Activated CD4-positive, alpha-beta memory T cell treated with anti-CD3 and anti-CD28 coated beads, Interleukin-2, amount 10 ng/mL, durations not matched to agents 7 days and 5 days (primary cell): ENCODE measurements around the gene SHBG. TPM values are rescaled to one million over a fixed set of nuclear protein-coding genes. Genes with fewer than 3 reads are reported as not detected.

Experiments
- CTCF ChIA-PET: fragments of 350-600 bp; sonication (Branson Sonifier 250); formaldehyde crosslinking; loops from one replicate; lab custom pipeline; 2021; ENCODE audit warnings: antibody characterized with exemption, inconsistent platforms; lab: Charles Lee
- POLR2A ChIA-PET: fragments of 350-600 bp; sonication (Branson Sonifier 250); formaldehyde crosslinking; loops from one replicate; lab custom pipeline; 2021; ENCODE audit warnings: antibody characterized with exemption; lab: Charles Lee
- DNase-seq: peaks from one replicate; pipeline ENCODE4 v3.0.0-alpha.2; 2020
- H3K27ac Mint-ChIP-seq: one replicate; pipeline ENCODE4 v1.8.0; 2021; ENCODE audit warnings: mild to moderate bottlenecking, mixed read lengths
- H3K27me3 Mint-ChIP-seq: one replicate; pipeline ENCODE4 v1.8.0; 2021; ENCODE audit warnings: mixed read lengths
- H3K36me3 Mint-ChIP-seq: one replicate; pipeline ENCODE4 v1.8.0; 2021; ENCODE audit warnings: low read depth, mixed read lengths
- H3K4me1 Mint-ChIP-seq: one replicate; pipeline ENCODE4 v1.8.0; 2021; ENCODE audit warnings: mixed read lengths
- H3K4me3 Mint-ChIP-seq: one replicate; pipeline ENCODE4 v1.8.0; 2021; ENCODE audit warnings: mild to moderate bottlenecking, mixed read lengths
- H3K9me3 Mint-ChIP-seq: one replicate; pipeline ENCODE4 v1.8.0; 2021; ENCODE audit warnings: mixed read lengths
- total RNA-seq, 2 experiments: library from RNA; stranded (reverse); gene quantifications; one replicate each; pipeline ENCODE4 v1.2.3, GENCODE V29; 2021

SHBG gene
- total RNA-seq, 2 experiments from 2014 or later: not detected

GRCh38 chr17:7651665-7652387, 21.9 kb downstream of the SHBG start:
- no peak overlapping the region for H3K4me3 Mint-ChIP-seq
- H3K27ac Mint-ChIP-seq: no peak overlapping the region
- peaks cover 15% of the 10 kb centered on the region for H3K4me1 Mint-ChIP-seq

DNA sequence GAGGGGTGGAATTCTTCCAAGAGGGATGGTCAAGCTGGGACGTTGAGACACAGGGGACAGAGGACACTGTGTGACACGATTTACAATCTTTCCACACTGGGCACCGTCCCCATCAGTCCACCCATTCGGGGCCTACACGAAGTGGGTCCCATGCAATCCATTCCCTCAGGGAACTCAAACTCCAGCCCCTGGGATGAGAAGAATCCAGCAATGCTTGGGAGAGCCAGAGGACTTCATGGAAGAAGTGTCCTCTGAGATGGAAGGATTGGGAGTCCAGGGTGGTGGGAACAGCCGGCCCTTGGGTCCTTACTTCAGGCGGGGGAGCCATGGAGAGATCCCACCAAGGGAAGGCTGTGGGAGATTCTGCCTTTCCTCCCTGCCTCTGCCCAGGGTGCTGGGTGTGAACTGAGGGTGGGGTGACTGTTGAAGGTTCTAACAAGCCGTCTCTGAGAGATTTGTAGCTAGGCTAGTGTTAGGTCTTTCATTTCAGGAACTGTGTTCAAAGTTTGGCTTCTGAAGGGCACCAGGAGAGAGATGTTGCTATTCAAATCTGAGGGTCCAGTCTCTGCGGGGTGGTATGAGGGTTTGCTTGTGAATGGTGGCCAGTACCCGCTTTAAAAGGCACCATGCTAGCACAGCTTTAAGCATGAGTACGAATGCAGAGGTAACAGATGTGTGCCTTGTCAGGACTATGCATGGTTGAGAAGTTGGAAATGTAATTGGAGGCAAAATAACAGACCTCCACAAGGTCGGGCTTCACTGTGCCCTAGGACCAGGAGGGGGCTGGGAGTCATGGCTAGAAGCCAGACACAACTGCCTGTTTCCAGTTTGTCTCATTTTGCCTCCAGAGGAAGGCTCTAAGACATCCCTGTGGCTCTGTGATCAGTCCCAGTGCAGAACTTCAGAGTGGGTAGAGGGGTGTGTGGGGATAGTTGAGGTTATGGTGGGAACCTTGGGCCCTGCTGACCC, 22.7 kb downstream of the SHBG start:
- POLR2A ChIA-PET: interaction anchor here (1.3 to 2.6 kb wide), 2 partner anchors 34 kb away, joined by 4 to 26 read pairs; partner anchors contain the start of genes TP53 and WRAP53

More at GRCh38 chr17:7651665-7652387, 21.9 kb downstream of the SHBG start:
- no peaks in the 10 kb centered on the region for H3K9me3 Mint-ChIP-seq
- POLR2A ChIA-PET: interaction anchor here (0.5 to 2.6 kb wide), 6 partner anchors 9 to 282 kb away, joined by 3 to 26 read pairs (median 4); partner anchors contain the start of genes TP53 and WRAP53
- DNase-seq: no peak
- peaks cover 51% of the 10 kb centered on the region for H3K27me3 Mint-ChIP-seq
- H3K36me3 Mint-ChIP-seq: no peaks in the 10 kb centered on the region
- CTCF ChIA-PET: interaction anchor here (1.2 kb wide), 1 partner anchor 35 kb away, joined by 5 read pairs; the partner anchor contains the start of gene TP53

DNA sequence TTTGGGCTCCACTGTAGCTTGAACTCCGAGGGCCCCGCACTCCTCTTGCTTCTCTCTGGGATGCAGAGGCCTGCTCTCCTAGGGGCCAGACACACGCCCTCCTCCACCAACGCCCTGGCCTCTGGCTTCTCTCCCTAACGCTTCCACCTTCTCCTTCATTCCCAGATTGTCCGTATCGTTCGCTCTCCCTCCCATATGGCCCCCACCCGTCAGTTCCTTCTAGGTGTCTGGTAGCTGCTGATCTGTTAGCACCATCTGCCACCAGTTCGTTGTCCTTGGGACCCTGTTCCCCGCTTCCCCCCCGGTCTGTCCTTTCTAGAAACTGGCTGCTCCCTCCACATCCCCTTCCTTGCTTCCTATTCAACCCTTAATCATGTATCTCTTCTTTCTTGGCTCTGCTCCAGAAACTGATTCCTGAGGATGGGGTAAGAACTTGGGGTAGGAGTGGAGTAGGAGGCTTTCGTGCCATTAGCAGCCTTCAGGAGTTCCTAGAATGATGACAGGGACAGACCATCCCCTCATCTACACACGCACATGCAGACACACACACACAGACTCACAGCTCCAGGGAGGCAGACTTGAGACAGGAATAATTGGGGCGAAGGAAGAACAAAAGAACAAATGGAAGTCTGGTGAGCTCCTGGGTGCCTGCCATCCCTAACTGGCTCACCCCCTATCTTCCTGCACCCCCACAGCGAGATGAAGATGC, 25.1 kb downstream of the SHBG start:
- H3K36me3 Mint-ChIP-seq: no peaks in the 10 kb centered on the region
- CTCF ChIA-PET: interaction anchor here (1.3 kb wide), 1 partner anchor 18 kb away, joined by 3 read pairs; no protein-coding TSS in a partner anchor
- POLR2A ChIA-PET: interaction anchor here (1.9 kb wide), 1 partner anchor 32 kb away, joined by 7 read pairs; the partner anchor contains the start of gene TP53

More for the DNA sequence above, 22.7 kb downstream of the SHBG start:
- no peak for DNase-seq
- Mint-ChIP-seq H3K27ac (no peak overlapping the region), H3K4me3 (no peak overlapping the region), H3K27me3 (peaks cover 51% of the 10 kb centered on the region), H3K36me3 (no peaks in the 10 kb centered on the region), H3K4me1 (peaks cover 15% of the 10 kb centered on the region), H3K9me3 (no peaks in the 10 kb centered on the region)
- CTCF ChIA-PET: interaction anchor here (1.2 kb wide), 1 partner anchor 20 kb away, joined by 3 read pairs; no protein-coding TSS in a partner anchor

DNA sequence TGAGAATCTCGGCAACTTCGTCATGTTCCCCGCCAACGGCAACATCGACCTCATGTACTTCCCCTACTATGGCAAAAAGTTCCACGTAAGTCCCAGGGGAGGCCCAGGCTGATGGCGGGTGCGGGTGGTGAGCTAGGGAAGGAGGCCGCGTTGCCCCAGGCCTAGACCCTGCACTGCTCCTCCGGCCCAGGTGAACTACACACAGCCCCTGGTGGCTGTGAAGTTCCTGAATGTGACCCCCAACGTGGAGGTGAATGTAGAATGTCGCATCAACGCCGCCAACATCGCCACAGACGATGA, 25.6 kb downstream of the SHBG start:
- ChIA-PET CTCF (interaction anchor here (1.3 kb wide), 1 partner anchor 18 kb away, joined by 3 read pairs; no protein-coding TSS in a partner anchor), POLR2A (interaction anchor here (1.9 kb wide), 1 partner anchor 31 kb away, joined by 7 read pairs; the partner anchor contains the start of gene TP53)
- DNase-seq: no peak
- H3K4me1 Mint-ChIP-seq: peaks cover 7% of the 10 kb centered on the region
- H3K4me3 Mint-ChIP-seq: no peak overlapping the region
- H3K36me3 Mint-ChIP-seq: no peaks in the 10 kb centered on the region
- no peaks in the 10 kb centered on the region for H3K9me3 Mint-ChIP-seq
- peaks cover 35% of the 10 kb centered on the region for H3K27me3 Mint-ChIP-seq
- no peak overlapping the region for H3K27ac Mint-ChIP-seq

More for the DNA sequence above, 25.1 kb downstream of the SHBG start:
- no peak for DNase-seq
- Mint-ChIP-seq H3K27me3 (peaks cover 40% of the 10 kb centered on the region), H3K4me1 (peaks cover 12% of the 10 kb centered on the region), H3K4me3 (no peak overlapping the region), H3K27ac (no peak overlapping the region), H3K9me3 (no peaks in the 10 kb centered on the region)

DNA sequence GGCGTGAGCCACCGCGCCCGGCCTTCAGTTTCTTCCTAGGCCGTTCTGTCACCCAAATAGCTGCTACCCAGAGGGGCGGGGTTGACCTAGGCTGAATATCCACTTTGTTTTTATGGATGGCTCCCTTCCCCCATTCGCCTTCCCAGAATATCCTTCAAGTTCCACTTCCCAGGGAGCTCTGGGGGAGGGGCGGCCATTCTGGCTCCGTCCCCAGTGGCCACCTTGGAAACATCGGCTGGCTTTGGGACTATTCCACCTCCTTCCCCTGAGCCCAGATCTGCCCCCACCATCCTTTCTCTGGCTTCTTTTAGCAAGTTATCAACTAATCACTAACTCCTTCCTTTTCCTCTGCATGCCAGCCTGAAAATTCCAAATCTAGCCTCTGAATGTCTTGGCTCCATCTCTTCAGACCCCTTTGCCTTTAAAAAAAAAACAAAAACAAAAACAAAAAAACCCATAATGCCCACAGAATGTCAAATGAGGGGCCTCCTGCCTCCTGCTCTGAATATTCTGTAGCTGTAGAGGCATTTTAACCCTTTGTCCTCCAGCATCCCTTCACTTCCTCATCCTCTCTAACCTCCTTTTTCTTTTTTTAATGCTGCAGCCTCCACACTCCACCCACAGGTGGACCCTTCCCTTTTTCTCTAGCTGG, 27.1 kb downstream of the SHBG start:
- no peaks in the 10 kb centered on the region for H3K36me3 Mint-ChIP-seq
- POLR2A ChIA-PET: interaction anchor here (1.9 kb wide), 1 partner anchor 30 kb away, joined by 7 read pairs; the partner anchor contains the start of gene TP53
- H3K4me3 Mint-ChIP-seq: no peak overlapping the region
- H3K9me3 Mint-ChIP-seq: no peaks in the 10 kb centered on the region
- no peak overlapping the region for H3K27ac Mint-ChIP-seq
- DNase-seq: no peak
- H3K27me3 Mint-ChIP-seq: peaks cover 25% of the 10 kb centered on the region
- CTCF ChIA-PET: no interaction called here
- H3K4me1 Mint-ChIP-seq: no peaks in the 10 kb centered on the region

- Mint-ChIP-seq H3K4me1 (no peaks in the 10 kb centered on the region), H3K36me3 (peaks cover 35% of the 10 kb centered on the region), H3K27me3 (no peaks in the 10 kb centered on the region), H3K9me3 (no peaks in the 10 kb centered on the region), H3K27ac (no peak overlapping the region), H3K4me3 (no peak overlapping the region)
- CTCF ChIA-PET: no interaction called here
- no peak for DNase-seq
- POLR2A ChIA-PET: interaction anchor here (0.7 to 1.8 kb wide), 3 partner anchors 9 to 18 kb away, joined by 3 to 6 read pairs (median 3); no protein-coding TSS in a partner anchor
These were observed 37.9 kb downstream of the SHBG start for GRCh38 chr17:7667656-7668406.

DNA sequence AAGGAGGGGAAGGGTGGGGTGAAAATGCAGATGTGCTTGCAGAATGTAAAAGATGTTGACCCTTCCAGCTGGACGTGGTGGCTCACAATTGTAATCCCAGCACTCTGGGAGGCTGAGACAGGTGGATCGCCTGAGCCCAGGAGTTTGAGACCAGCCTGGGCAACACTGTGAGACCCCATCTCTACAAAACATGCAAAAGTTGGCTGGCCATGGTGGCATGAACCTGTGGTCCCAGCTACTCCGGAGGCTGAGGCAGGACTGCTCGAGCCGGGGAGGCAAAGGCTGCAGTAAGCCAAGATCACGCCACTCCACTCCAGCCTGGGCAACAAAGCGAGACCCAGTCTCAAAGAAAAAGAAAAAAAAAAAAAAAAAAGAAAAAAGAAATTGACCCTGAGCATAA, 38.5 kb downstream of the SHBG start:
- H3K4me1 Mint-ChIP-seq: no peaks in the 10 kb centered on the region
- no peak overlapping the region for H3K27ac Mint-ChIP-seq
- peaks cover 41% of the 10 kb centered on the region for H3K36me3 Mint-ChIP-seq
- ChIA-PET POLR2A (no interaction called here), CTCF (no interaction called here)
- no peak for DNase-seq
- no peak overlapping the region for H3K4me3 Mint-ChIP-seq
- peaks cover 5% of the 10 kb centered on the region for H3K9me3 Mint-ChIP-seq
- H3K27me3 Mint-ChIP-seq: no peaks in the 10 kb centered on the region

GRCh38 chr17:7673239-7673638, 43.3 kb downstream of the SHBG start:
- CTCF ChIA-PET: interaction anchor here (0.7 to 3.0 kb wide), 11 partner anchors 14 to 112 kb away, joined by 3 to 19 read pairs (median 3); partner anchors contain the start of genes FXR2, SAT2, TP53 and WRAP53
- no peak overlapping the region for H3K4me3 Mint-ChIP-seq
- no peak overlapping the region for H3K27ac Mint-ChIP-seq
- peaks cover 65% of the 10 kb centered on the region for H3K36me3 Mint-ChIP-seq
- POLR2A ChIA-PET: interaction anchor here (1.1 to 8.7 kb wide), 2 partner anchors 13 to 98 kb away, joined by 3 to 72 read pairs; partner anchors contain the start of genes TP53 and WRAP53
- DNase-seq: peak; percentile 51
- H3K9me3 Mint-ChIP-seq: peaks cover 12% of the 10 kb centered on the region
- H3K4me1 Mint-ChIP-seq: peaks cover 3% of the 10 kb centered on the region
- H3K27me3 Mint-ChIP-seq: no peaks in the 10 kb centered on the region

DNA sequence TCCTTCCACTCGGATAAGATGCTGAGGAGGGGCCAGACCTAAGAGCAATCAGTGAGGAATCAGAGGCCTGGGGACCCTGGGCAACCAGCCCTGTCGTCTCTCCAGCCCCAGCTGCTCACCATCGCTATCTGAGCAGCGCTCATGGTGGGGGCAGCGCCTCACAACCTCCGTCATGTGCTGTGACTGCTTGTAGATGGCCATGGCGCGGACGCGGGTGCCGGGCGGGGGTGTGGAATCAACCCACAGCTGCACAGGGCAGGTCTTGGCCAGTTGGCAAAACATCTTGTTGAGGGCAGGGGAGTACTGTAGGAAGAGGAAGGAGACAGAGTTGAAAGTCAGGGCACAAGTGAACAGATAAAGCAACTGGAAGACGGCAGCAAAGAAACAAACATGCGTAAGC, 45.0 kb downstream of the SHBG start:
- H3K4me3 Mint-ChIP-seq: no peak overlapping the region
- ChIA-PET POLR2A (interaction anchor here (8.7 kb wide), 1 partner anchor 11 kb away, joined by 72 read pairs; the partner anchor contains the start of genes TP53 and WRAP53), CTCF (interaction anchor here (1.0 kb wide), 1 partner anchor 11 kb away, joined by 3 read pairs; no protein-coding TSS in a partner anchor)
- no peaks in the 10 kb centered on the region for H3K27me3 Mint-ChIP-seq
- peaks cover 3% of the 10 kb centered on the region for H3K4me1 Mint-ChIP-seq
- DNase-seq: no peak
- no peak overlapping the region for H3K27ac Mint-ChIP-seq
- H3K36me3 Mint-ChIP-seq: peaks cover 59% of the 10 kb centered on the region
- H3K9me3 Mint-ChIP-seq: peaks cover 12% of the 10 kb centered on the region

DNA sequence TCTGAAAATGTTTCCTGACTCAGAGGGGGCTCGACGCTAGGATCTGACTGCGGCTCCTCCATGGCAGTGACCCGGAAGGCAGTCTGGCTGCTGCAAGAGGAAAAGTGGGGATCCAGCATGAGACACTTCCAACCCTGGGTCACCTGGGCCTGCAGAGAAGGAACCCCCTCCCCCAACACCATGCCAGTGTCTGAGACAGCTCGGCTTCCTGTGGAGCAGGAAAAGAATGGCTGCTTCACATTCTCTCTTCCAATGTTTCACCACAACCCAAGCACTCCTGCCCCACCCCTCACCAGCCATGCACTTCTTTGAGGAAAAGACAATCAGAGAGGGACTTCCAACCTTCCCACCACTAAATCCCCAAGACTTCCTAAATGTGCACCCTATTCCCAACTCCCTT, 46.6 kb downstream of the SHBG start:
- ChIA-PET POLR2A (interaction anchor here (8.7 kb wide), 1 partner anchor 9 kb away, joined by 72 read pairs; the partner anchor contains the start of genes TP53 and WRAP53), CTCF (interaction anchor here (1.8 kb wide), 1 partner anchor 11 kb away, joined by 10 read pairs; the partner anchor contains the start of genes TP53 and WRAP53)
- no peak overlapping the region for H3K4me3 Mint-ChIP-seq
- DNase-seq: no peak
- H3K4me1 Mint-ChIP-seq: peaks cover 3% of the 10 kb centered on the region
- H3K27me3 Mint-ChIP-seq: no peaks in the 10 kb centered on the region
- H3K36me3 Mint-ChIP-seq: peaks cover 49% of the 10 kb centered on the region
- peaks cover 12% of the 10 kb centered on the region for H3K9me3 Mint-ChIP-seq
- H3K27ac Mint-ChIP-seq: no peak overlapping the region
